GM12865 (cell line): ENCODE data around the gene FUOM.

Experiments used
- DNase-seq: peaks from one replicate; pipeline ENCODE4 v3.0.0; 2010; ENCODE audit warnings: low read depth
- H3K4me3 ChIP-seq: 2 replicates; pipeline ENCODE4 v1.5.1; 2011; ENCODE audit warnings: mild to moderate bottlenecking, low read depth, low read length, control low read depth
- TF ChIP-seq, protein P1 (sequence below): IDR thresholded peaks from 2 replicates; pipeline ENCODE4 v1.5.1; 2011; ENCODE audit warnings: low read length, control low read depth, low read depth, inconsistent platforms; ENCODE audit not compliant: insufficient read depth; ENCODE audit errors: missing control alignments

Gene FUOM

DNA sequence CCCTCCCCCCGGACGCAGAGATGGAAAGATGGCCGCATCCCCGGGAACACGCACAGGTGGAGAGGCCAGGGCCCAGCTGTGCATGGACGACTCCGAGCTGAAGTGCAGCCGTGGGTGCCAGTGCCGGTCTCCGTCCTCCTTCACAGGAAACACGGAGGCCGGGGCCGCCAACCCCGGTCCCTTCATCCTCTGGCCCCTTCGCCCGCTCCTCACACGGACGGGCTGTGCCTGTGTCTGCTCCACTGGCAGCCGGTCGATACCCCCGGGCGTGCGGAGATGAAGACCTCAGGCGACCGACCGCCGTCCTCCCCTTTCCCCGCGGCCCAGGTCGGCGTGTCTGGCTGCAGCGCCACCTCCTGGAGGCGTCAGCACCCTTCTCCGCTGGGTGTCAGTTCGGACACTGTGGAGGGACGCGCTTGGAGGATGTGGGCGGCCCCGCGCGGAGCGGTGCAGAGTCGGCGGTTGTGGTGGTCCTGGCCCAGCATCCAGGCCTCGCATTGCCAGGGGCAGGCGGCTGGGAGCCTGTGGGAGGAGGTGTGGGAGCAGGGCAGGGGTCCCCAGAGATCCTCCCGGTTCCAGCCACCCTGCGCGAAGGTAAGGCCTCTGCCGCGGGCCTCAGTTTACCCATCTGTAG lies 39.2 kb downstream of the FUOM start:
- DNase-seq, result peak; percentile 46
- TF ChIP-seq, protein P1, sequence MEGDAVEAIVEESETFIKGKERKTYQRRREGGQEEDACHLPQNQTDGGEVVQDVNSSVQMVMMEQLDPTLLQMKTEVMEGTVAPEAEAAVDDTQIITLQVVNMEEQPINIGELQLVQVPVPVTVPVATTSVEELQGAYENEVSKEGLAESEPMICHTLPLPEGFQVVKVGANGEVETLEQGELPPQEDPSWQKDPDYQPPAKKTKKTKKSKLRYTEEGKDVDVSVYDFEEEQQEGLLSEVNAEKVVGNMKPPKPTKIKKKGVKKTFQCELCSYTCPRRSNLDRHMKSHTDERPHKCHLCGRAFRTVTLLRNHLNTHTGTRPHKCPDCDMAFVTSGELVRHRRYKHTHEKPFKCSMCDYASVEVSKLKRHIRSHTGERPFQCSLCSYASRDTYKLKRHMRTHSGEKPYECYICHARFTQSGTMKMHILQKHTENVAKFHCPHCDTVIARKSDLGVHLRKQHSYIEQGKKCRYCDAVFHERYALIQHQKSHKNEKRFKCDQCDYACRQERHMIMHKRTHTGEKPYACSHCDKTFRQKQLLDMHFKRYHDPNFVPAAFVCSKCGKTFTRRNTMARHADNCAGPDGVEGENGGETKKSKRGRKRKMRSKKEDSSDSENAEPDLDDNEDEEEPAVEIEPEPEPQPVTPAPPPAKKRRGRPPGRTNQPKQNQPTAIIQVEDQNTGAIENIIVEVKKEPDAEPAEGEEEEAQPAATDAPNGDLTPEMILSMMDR, result peak; percentile 53
- H3K4me3 ChIP-seq, result no peak overlapping the region

DNA sequence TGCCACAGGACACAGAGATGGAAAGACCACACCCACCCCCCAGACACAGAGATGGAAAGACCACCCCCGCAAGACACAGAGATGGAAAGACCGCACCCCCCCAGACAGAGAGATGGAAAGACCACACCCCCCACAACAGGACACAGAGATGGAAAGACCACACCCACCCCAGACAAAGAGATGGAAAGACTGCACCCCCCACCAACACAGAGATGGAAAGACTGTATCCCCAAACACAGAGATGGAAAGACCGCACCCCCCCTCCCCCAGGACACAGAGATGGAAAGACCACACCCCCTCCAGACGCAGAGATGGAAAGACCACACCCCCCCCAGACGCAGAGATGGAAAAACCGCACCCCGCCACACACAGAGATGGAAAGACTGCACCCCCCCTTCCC lies 41.1 kb downstream of the FUOM start:
- DNase-seq, result no peak
- TF ChIP-seq, protein P1, result no peak
- no peak overlapping the region for H3K4me3 ChIP-seq

DNA sequence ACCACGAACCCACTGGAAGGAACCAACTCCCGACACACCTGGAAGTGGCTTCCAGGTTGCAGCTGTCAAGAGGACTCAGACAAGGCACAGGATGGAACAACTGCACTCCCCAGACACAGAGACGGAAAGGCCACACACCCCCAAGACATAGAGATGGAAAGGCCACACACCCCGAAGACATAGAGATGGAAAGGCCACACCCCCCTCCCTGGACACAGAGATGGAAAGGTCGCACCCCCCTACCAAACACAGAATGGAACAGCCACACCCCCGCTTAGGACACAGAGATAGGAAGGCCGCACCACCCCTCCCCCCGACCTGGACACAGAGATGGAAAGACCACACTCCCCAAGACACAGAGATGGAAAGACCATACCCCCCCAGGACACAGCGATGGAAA lies 41.6 kb downstream of the FUOM start:
- H3K4me3 ChIP-seq, result no peak overlapping the region
- TF ChIP-seq, protein P1, result no peak
- DNase-seq, result no peak

DNA sequence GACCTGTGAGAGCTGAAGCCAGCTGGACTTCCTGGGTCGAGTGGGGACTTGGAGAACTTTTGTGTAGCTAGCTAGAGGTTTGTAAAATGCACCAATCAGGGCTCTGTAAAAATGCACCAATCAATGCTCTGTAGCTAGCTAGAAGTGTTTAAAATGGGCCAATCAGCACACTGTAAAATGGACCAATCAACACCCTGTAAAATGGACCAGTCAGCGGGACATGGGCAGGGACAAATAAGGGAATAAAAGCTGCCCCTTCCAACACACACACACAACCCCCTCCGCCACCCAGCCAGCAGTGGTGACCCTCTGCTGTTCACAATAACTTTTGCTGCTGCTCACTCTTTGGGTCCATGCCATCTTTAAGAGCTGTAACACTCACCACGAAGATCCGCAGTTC lies 42.0 kb downstream of the FUOM start:
- DNase-seq, result no peak

DNA sequence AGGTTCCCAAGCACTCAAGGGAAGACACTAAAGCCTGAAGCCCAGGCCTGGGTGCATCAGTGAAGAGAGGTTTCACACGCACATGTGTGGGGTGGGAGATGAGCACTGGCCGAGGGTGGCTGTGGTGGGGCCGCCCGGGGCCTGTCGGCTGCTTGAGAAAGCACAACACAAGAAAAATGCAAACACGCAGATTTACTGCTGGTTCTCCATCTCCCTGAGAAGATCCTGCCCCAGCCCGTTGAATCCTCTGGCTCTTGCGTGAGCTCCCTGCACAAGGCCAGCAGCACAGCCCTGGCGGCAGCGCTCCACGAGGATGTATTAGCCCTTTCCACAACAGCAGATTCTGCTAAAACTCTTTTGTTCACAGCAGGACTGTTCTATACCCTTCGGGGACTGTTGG lies 42.9 kb downstream of the FUOM start:
- TF ChIP-seq, protein P1, result no peak
- H3K4me3 ChIP-seq, result no peak overlapping the region
- no peak for DNase-seq

More for the DNA sequence above, 42.0 kb downstream of the FUOM start:
- no peak overlapping the region for H3K4me3 ChIP-seq
- TF ChIP-seq, protein P1, result no peak

DNA sequence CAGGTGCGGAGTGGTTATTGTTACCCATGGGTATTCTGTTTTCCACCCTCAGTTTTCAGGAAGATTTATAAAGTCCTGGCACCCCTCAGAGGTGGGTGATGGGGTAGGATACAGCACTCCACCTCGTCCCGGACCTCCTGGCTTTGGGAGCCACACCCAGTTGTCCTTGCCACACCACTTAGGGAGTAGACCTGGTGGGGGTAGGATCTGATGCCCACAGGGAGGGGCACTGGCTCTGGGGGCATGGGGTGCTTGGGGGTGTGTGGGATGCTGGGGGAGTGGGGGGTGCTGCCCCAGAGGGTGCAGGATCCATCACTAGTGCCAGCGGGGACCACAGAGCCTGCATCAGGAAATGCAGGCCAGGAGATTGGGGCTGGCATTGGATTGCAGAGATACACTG lies 44.6 kb downstream of the FUOM start:
- TF ChIP-seq, protein P1, result no peak
- H3K4me3 ChIP-seq, result no peak overlapping the region
- DNase-seq, result no peak

DNA sequence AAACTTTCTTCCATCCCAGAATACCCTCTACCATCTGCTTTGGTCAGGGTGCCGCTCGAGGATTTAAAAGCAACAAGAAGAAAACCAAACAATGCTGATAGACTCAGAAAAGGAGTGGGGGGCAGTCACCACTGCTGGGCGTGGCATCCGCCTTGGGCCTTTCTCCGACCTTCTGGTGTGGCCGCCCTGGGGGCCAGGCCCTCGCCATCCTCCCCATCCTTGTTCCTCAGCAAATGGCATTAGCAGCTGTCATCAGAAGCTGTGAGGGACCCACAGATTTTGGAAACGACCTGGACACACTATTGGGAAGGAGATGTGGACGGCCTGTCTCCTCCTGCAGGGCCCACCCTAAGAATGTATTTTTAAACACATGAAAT lies 45.1 kb downstream of the FUOM start:
- TF ChIP-seq, protein P1, result no peak
- H3K4me3 ChIP-seq, result no peak overlapping the region
- no peak for DNase-seq
